GM21576 (cell line): ENCODE measurements around the gene SLC27A5.

Experiments used
- ATAC-seq: cut with Tn5 transposase; IDR thresholded peaks from one replicate; pipeline ENCODE4 v1.9.1; 2021; ENCODE audit warnings: mild to moderate bottlenecking, moderate library complexity; ENCODE audit not compliant: unreplicated experiment

Gene SLC27A5

GRCh38 chr19:58511353-58512208, at the start of gene SLC27A5:
Gene SLC27A5, minus strand, starts transcription at chr19:58511992. Its CDS starts 37 bp downstream, at chr19:58511955.
- no peak for ATAC-seq

GRCh38 chr19:58560921-58561320, 49.1 kb upstream of the SLC27A5 start:
- no peak for ATAC-seq

- ATAC-seq = no peak
Observed at GRCh38 chr19:58560007-58560887, 48.5 kb upstream of the SLC27A5 start.

GRCh38 chr19:58559275-58560006, 47.6 kb upstream of the SLC27A5 start:
- ATAC-seq = no peak

- peak; percentile 47 for ATAC-seq
Observed at GRCh38 chr19:58558623-58559274, 47.0 kb upstream of the SLC27A5 start.

GRCh38 chr19:58558066-58558622, 46.4 kb upstream of the SLC27A5 start, which contains the start of gene UBE2M:
Gene UBE2M, minus strand, starts transcription at chr19:58558611. Its CDS starts 230 bp downstream, at chr19:58558381.
- ATAC-seq = no peak

GRCh38 chr19:58557221-58558065, 45.7 kb upstream of the SLC27A5 start:
- ATAC-seq = no peak

- no peak for ATAC-seq
Observed at GRCh38 chr19:58556622-58557220, 44.9 kb upstream of the SLC27A5 start.

GRCh38 chr19:58555920-58556621, 44.3 kb upstream of the SLC27A5 start:
- no peak for ATAC-seq

- no peak for ATAC-seq
Observed at GRCh38 chr19:58555369-58555885, 43.6 kb upstream of the SLC27A5 start.

- ATAC-seq = no peak
Observed at GRCh38 chr19:58554494-58555368, 42.9 kb upstream of the SLC27A5 start, which contains the start of gene CHMP2A. Gene CHMP2A, minus strand, starts transcription at chr19:58555105. Its CDS starts 893 bp downstream, at chr19:58554212.

- no peak for ATAC-seq
Observed at GRCh38 chr19:58553799-58554493, 42.2 kb upstream of the SLC27A5 start.

GRCh38 chr19:58552655-58553054, 40.9 kb upstream of the SLC27A5 start:
- no peak for ATAC-seq

GRCh38 chr19:58551577-58552471, 40.0 kb upstream of the SLC27A5 start:
- ATAC-seq = no peak

- no peak for ATAC-seq
Observed at GRCh38 chr19:58551123-58551497, 39.3 kb upstream of the SLC27A5 start.
